AG04450 (cell line): Measurements from ENCODE around the gene VWA2. TPM values are rescaled to one million over a fixed set of nuclear protein-coding genes. Genes with fewer than 3 reads are reported as not detected.

Experiments used
- CTCF ChIA-PET: fragments of 300-600, 350-600 bp; formaldehyde crosslinking; extraction: SDS; loops from one replicate; lab custom pipeline; 2022; ENCODE audit warnings: antibody characterized with exemption, inconsistent platforms; lab: Charles Lee
- POLR2A ChIA-PET: fragments of 350-600 bp; formaldehyde crosslinking; extraction: SDS; loops from one replicate; lab custom pipeline; 2021; ENCODE audit warnings: antibody characterized with exemption, inconsistent platforms; lab: Yijun Ruan, JAX
- DNase-seq: peaks from one replicate; pipeline ENCODE4 v3.0.0-alpha.2; 2011; ENCODE audit warnings: low read depth, low spot score
- H3K27ac ChIP-seq: one replicate; pipeline ENCODE4 v1.5.1; 2012; ENCODE audit warnings: low read depth, low read length, control low read depth
- H3K27me3 ChIP-seq: one replicate; pipeline ENCODE4 v1.6.0; 2012; ENCODE audit warnings: low read length; ENCODE audit not compliant: control insufficient read depth, insufficient read depth
- H3K4me3 ChIP-seq: 2 replicates; pipeline ENCODE4 v1.5.1; 2011; ENCODE audit warnings: mild to moderate bottlenecking, low read depth, low read length, control low read depth
- H3K9me3 ChIP-seq: 2 replicates; pipeline ENCODE4 v1.5.1; 2012; ENCODE audit warnings: low read length; ENCODE audit not compliant: control insufficient read depth, insufficient read depth
- polyA plus RNA-seq: library from polyadenylated mRNA; depleted of rRNA; stranded (reverse); fragments of >200 nt; gene quantifications from 2 replicates; pipeline ENCODE4 v1.2.3, GENCODE V29; 2011
- TF ChIP-seq, protein P1 (sequence below): IDR thresholded peaks from 2 replicates; pipeline ENCODE4 v1.5.1; 2011; ENCODE audit warnings: low read depth, low read length, control low read depth, inconsistent platforms

VWA2 gene
- polyA plus RNA-seq, 1 experiment: not detected

DNA sequence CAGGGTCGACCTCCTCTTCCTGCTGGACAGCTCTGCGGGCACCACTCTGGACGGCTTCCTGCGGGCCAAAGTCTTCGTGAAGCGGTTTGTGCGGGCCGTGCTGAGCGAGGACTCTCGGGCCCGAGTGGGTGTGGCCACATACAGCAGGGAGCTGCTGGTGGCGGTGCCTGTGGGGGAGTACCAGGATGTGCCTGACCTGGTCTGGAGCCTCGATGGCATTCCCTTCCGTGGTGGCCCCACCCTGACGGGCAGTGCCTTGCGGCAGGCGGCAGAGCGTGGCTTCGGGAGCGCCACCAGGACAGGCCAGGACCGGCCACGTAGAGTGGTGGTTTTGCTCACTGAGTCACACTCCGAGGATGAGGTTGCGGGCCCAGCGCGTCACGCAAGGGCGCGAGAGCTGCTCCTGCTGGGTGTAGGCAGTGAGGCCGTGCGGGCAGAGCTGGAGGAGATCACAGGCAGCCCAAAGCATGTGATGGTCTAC is 46.9 kb downstream of the VWA2 start:
- TF ChIP-seq, protein P1, sequence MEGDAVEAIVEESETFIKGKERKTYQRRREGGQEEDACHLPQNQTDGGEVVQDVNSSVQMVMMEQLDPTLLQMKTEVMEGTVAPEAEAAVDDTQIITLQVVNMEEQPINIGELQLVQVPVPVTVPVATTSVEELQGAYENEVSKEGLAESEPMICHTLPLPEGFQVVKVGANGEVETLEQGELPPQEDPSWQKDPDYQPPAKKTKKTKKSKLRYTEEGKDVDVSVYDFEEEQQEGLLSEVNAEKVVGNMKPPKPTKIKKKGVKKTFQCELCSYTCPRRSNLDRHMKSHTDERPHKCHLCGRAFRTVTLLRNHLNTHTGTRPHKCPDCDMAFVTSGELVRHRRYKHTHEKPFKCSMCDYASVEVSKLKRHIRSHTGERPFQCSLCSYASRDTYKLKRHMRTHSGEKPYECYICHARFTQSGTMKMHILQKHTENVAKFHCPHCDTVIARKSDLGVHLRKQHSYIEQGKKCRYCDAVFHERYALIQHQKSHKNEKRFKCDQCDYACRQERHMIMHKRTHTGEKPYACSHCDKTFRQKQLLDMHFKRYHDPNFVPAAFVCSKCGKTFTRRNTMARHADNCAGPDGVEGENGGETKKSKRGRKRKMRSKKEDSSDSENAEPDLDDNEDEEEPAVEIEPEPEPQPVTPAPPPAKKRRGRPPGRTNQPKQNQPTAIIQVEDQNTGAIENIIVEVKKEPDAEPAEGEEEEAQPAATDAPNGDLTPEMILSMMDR: no peak
- ChIA-PET CTCF (interaction anchor here (0.6 to 1.3 kb wide), 2 partner anchors 18 to 19 kb away, joined by 5 to 6 read pairs; no protein-coding TSS in a partner anchor), POLR2A (no interaction called here)
- H3K27ac ChIP-seq: no peak overlapping the region
- peaks cover 3% of the 10 kb centered on the region; the same call in 1 of the 2 replicates for H3K9me3 ChIP-seq
- DNase-seq: no peak
- peaks cover 13% of the 10 kb centered on the region for H3K27me3 ChIP-seq
- H3K4me3 ChIP-seq: no peak overlapping the region

DNA sequence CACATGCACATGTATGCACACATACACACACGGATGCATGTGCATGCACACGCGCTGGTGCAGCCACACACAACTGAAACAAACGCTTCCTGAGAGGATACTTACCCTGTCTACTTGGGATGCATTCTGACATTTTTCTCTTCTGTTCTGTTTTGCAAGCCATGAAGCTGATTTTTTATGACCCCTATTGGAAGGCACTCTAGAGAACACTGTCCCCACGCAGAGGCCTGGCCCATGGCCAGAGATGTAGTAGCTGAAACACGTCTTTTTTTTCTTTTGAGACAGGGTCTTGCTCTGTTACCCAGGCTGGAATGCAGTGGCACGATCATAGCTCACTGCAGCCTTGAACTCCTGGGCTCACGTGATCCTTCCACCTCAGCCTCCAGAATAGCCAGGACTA is 47.9 kb downstream of the VWA2 start:
- peaks cover 13% of the 10 kb centered on the region for H3K27me3 ChIP-seq
- no peak overlapping the region for H3K4me3 ChIP-seq
- DNase-seq: no peak
- no peak overlapping the region for H3K27ac ChIP-seq
- ChIA-PET POLR2A (no interaction called here), CTCF (interaction anchor here (0.6 to 1.3 kb wide), 2 partner anchors 17 to 18 kb away, joined by 5 to 6 read pairs; no protein-coding TSS in a partner anchor)
- H3K9me3 ChIP-seq: peaks cover 3% of the 10 kb centered on the region; the same call in 1 of the 2 replicates
- TF ChIP-seq, protein P1: no peak

DNA sequence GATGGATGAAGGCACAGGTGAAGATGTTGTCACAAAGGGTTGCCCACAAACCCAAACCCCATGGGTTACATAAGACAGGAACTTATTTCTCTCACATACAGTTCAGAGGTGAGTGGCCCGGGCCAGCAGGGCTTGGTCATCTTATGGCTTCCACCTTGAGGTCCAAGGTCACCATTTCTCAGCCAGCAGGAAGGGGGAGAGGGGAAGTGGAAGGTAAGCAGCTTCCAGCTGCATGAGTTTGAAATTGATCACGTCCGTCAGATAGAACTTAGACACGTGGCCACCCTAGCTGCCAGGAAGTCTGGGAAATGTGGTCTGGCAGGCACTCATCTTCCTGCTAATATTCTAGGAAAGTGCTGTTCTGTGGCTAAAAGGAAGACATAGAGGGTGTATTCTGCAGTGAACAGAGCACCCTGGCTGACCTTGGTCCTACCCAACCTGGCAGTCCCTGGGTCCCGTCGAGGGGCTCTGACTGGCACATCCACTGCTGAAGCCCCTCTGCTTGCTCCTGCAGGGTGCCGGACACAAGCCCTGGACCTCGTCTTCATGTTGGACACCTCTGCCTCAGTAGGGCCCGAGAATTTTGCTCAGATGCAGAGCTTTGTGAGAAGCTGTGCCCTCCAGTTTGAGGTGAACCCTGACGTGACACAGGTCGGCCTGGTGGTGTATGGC is 49.5 kb downstream of the VWA2 start:
- no peak overlapping the region for H3K27ac ChIP-seq
- ChIA-PET POLR2A (no interaction called here), CTCF (no interaction called here)
- TF ChIP-seq, protein P1: no peak
- H3K4me3 ChIP-seq: no peak overlapping the region
- peaks cover 12% of the 10 kb centered on the region for H3K27me3 ChIP-seq
- DNase-seq: no peak
- H3K9me3 ChIP-seq: peaks cover 3% of the 10 kb centered on the region; the same call in 1 of the 2 replicates

DNA sequence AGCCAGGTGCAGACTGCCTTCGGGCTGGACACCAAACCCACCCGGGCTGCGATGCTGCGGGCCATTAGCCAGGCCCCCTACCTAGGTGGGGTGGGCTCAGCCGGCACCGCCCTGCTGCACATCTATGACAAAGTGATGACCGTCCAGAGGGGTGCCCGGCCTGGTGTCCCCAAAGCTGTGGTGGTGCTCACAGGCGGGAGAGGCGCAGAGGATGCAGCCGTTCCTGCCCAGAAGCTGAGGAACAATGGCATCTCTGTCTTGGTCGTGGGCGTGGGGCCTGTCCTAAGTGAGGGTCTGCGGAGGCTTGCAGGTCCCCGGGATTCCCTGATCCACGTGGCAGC is 50.0 kb downstream of the VWA2 start:
- Histone ChIP-seq H3K27ac (no peak overlapping the region), H3K27me3 (peaks cover 9% of the 10 kb centered on the region), H3K4me3 (no peak overlapping the region), H3K9me3 (peaks cover 3% of the 10 kb centered on the region; the same call in 1 of the 2 replicates)
- ChIA-PET POLR2A (no interaction called here), CTCF (no interaction called here)
- TF ChIP-seq, protein P1: no peak
- DNase-seq: no peak

DNA sequence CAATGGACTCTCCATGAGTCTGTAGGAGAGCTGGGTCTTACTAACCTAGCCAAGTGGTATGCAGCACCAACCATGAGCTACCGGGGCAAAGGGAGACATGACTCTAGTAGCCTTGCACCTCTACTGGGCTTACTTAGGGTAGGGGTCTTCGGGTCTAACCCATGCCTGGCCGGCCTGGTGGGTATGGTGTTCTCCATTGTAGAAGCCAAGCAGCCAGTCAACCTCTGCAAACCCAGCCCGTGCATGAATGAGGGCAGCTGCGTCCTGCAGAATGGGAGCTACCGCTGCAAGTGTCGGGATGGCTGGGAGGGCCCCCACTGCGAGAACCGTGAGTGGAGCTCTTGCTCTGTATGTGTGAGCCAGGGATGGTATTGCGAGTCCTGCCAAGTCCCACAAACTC is 51.0 kb downstream of the VWA2 start:
- POLR2A ChIA-PET: no interaction called here
- DNase-seq: no peak
- Histone ChIP-seq H3K27me3 (peaks cover 3% of the 10 kb centered on the region), H3K9me3 (peaks cover 3% of the 10 kb centered on the region; the same call in 1 of the 2 replicates), H3K27ac (no peak overlapping the region), H3K4me3 (no peak overlapping the region)
- TF ChIP-seq, protein P1: no peak
- CTCF ChIA-PET: interaction anchor here (1.6 kb wide), 1 partner anchor 14 kb away, joined by 8 read pairs; no protein-coding TSS in a partner anchor
